Measurements from ENCODE around the gene ZBTB22.
"Not testable (repeated sequence)": the region's sequence is repeated elsewhere in the genome, so short reads cannot be mapped to it uniquely, and the experiment has no call there.

ZBTB22 gene, protein sequence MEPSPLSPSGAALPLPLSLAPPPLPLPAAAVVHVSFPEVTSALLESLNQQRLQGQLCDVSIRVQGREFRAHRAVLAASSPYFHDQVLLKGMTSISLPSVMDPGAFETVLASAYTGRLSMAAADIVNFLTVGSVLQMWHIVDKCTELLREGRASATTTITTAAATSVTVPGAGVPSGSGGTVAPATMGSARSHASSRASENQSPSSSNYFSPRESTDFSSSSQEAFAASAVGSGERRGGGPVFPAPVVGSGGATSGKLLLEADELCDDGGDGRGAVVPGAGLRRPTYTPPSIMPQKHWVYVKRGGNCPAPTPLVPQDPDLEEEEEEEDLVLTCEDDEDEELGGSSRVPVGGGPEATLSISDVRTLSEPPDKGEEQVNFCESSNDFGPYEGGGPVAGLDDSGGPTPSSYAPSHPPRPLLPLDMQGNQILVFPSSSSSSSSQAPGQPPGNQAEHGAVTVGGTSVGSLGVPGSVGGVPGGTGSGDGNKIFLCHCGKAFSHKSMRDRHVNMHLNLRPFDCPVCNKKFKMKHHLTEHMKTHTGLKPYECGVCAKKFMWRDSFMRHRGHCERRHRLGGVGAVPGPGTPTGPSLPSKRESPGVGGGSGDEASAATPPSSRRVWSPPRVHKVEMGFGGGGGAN

GRCh38 chr6:33317669-33318425 is at the start of gene ZBTB22:
TSS of gene ZBTB22 (minus strand) at chr6:33317744. CDS start at chr6:33316916, 828 bp downstream.
- no peaks in the 10 kb centered on the region for H3K9me3 ChIP-seq (ENCODE audit: low read length)
- H3K4me1 ChIP-seq (ENCODE audit: insufficient read depth, low read length): peaks cover 52% of the 10 kb centered on the region
- peak within 1 kb of the TSS; percentile 66 for H3K4me3 ChIP-seq (ENCODE audit: low read length)
- H3K27me3 ChIP-seq (ENCODE audit: insufficient read depth, low read length): no peaks in the 10 kb centered on the region
- H2AFZ ChIP-seq (ENCODE audit: low read depth, low read length): peak within 1 kb of the TSS; percentile 54
- H3K36me3 ChIP-seq (ENCODE audit: insufficient read depth, low read length): peaks cover 40% of the 10 kb centered on the region

GRCh38 chr6:33367009-33367714 is 49.6 kb upstream of the ZBTB22 start:
- no peaks in the 10 kb centered on the region for H3K36me3 ChIP-seq (ENCODE audit: insufficient read depth, low read length)
- no peaks in the 10 kb centered on the region for H3K27me3 ChIP-seq (ENCODE audit: insufficient read depth, low read length)
- no peaks in the 10 kb centered on the region for H3K9me3 ChIP-seq (ENCODE audit: low read length)
- H3K4me1 ChIP-seq (ENCODE audit: insufficient read depth, low read length): peaks cover 5% of the 10 kb centered on the region
- H3K4me3 ChIP-seq (ENCODE audit: low read length): no peak overlapping the region
- H2AFZ ChIP-seq (ENCODE audit: low read depth, low read length): no peak overlapping the region

DNA sequence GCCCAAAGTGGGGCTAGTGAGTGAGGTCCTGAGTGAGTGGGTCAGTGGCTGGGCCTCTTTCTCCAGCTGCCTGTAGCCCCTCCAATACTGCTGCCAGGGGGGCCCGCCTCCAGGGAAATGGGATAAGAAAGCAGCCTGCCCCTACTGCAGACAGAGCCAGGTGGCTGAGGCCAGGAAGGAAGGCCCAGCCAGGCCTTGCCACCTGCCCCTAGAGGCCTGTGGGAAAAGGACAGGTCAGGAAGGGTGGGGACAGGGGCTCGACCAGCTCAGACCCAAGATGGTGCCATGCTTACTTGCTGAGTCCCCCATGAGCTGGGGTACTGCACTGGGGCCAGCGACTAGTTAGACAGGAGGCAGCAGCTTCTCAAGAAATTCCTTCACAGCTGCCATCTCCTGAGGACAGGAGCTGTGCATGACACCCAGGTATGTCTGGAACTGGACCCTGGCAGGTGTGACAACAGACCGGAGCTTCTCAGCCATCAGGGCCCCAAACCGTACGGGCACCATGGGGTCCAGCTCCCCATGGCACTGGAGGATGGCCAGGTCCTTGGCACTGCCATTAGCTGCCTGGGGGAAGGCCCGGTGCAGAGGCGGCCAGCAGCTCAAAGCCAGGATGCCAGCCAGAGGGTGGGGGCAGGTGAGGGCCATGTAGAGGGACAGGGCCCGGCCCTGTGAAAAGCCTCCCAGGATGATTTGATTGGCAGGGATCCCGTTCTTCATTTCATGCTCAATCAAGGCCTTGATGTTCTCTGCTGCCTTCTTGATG is 47.8 kb upstream of the ZBTB22 start:
- H3K4me3 ChIP-seq (ENCODE audit: low read length); H3K4me1 ChIP-seq (ENCODE audit: insufficient read depth, low read length); H3K36me3 ChIP-seq (ENCODE audit: insufficient read depth, low read length); H3K27me3 ChIP-seq (ENCODE audit: insufficient read depth, low read length); H2AFZ ChIP-seq (ENCODE audit: low read depth, low read length); H3K9me3 ChIP-seq (ENCODE audit: low read length): not testable (repeated sequence)

GRCh38 chr6:33364475-33365205 is 47.1 kb upstream of the ZBTB22 start:
- not testable (repeated sequence) for H3K4me1 ChIP-seq (ENCODE audit: insufficient read depth, low read length); H3K4me3 ChIP-seq (ENCODE audit: low read length); H3K36me3 ChIP-seq (ENCODE audit: insufficient read depth, low read length); H2AFZ ChIP-seq (ENCODE audit: low read depth, low read length); H3K27me3 ChIP-seq (ENCODE audit: insufficient read depth, low read length); H3K9me3 ChIP-seq (ENCODE audit: low read length)

GRCh38 chr6:33363486-33363885 is 45.9 kb upstream of the ZBTB22 start:
- not testable (repeated sequence) for H3K36me3 ChIP-seq (ENCODE audit: insufficient read depth, low read length); H2AFZ ChIP-seq (ENCODE audit: low read depth, low read length); H3K4me1 ChIP-seq (ENCODE audit: insufficient read depth, low read length); H3K9me3 ChIP-seq (ENCODE audit: low read length); H3K4me3 ChIP-seq (ENCODE audit: low read length); H3K27me3 ChIP-seq (ENCODE audit: insufficient read depth, low read length)

DNA sequence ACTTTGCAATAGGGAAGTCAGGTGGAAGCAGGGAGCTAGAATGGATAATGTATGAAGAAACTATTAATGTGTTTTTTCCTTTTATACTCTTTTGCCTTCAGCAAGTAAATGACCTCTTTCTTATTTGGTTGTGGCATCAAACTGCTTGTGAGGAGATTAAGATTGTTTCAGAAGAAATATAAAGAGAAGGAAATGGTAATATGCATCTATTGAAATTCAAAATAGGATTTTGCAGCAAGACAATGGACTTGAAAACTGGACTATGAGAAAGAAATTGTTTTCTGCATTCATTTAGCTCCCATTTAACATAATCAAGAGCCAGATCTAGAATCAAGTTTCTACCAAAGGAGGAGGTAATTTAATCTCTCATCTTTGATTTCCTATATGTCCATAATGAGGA is 41.8 kb upstream of the ZBTB22 start:
- peaks cover 2% of the 10 kb centered on the region for H3K4me1 ChIP-seq (ENCODE audit: insufficient read depth, low read length)
- no peak overlapping the region for H2AFZ ChIP-seq (ENCODE audit: low read depth, low read length)

DNA sequence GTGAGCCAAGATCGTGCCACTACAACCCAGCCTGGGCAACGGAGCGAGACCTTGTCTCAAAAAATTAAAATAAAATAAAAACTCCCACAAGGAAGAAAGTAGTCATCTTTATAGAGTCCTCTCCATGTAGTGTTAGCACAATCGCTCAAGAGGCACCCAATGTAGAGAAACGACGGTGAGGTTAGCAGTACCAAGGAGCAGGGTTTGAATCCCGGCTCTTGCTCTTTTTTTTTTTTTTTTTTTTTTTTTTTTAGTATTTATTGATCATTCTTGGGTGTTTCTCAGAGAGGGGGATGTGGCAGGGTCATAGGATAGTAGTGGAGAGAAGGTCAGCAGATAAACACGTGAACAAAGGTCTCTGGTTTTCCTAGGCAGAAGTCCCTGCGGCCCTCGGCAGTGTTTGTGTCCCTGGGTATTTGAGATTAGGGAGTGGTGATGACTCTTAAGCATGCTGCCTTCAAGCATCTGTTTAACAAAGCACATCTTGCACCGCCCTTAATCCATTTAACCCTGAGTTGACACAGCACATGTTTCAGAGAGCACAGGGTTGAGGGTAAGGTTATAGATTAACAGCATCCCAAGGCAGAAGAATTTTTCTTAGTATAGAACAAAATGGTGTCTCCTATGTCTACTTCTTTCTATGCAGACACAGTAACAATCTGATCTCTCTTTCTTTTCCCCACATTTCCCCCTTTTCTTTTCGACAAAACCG is 39.8 kb upstream of the ZBTB22 start:
- not testable (repeated sequence) for H3K4me1 ChIP-seq (ENCODE audit: insufficient read depth, low read length); H3K9me3 ChIP-seq (ENCODE audit: low read length); H3K36me3 ChIP-seq (ENCODE audit: insufficient read depth, low read length); H2AFZ ChIP-seq (ENCODE audit: low read depth, low read length); H3K27me3 ChIP-seq (ENCODE audit: insufficient read depth, low read length); H3K4me3 ChIP-seq (ENCODE audit: low read length)

More for the DNA sequence above, 41.8 kb upstream of the ZBTB22 start:
- Histone ChIP-seq H3K9me3 (ENCODE audit: low read length) (no peaks in the 10 kb centered on the region), H3K36me3 (ENCODE audit: insufficient read depth, low read length) (no peaks in the 10 kb centered on the region), H3K4me3 (ENCODE audit: low read length) (no peak overlapping the region), H3K27me3 (ENCODE audit: insufficient read depth, low read length) (peaks cover 3% of the 10 kb centered on the region)

GRCh38 chr6:33356295-33356694 is 38.8 kb upstream of the ZBTB22 start:
- Histone ChIP-seq H2AFZ (ENCODE audit: low read depth, low read length) (no peak overlapping the region), H3K27me3 (ENCODE audit: insufficient read depth, low read length) (peaks cover 5% of the 10 kb centered on the region), H3K9me3 (ENCODE audit: low read length) (no peaks in the 10 kb centered on the region), H3K4me3 (ENCODE audit: low read length) (no peak overlapping the region), H3K36me3 (ENCODE audit: insufficient read depth, low read length) (no peaks in the 10 kb centered on the region), H3K4me1 (ENCODE audit: insufficient read depth, low read length) (no peaks in the 10 kb centered on the region)

DNA sequence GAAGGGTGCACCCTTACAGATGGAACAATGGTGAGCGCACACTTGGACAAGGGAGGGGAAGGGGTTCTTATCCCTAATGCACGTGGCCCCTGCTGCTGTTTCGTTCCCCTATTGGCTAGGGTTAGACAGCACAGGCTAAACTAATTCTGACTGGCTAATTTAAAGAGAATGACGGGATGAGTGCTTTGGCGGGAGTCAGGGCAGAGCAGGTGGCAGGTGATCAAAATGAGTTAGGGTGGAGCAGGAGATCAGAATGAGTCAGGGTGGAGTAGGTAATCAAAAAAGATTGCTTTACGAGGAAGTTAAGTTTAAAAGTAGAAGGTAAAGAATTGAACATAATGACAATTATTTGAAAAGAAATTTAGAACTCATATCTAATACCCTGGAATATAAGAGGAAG is 38.3 kb upstream of the ZBTB22 start:
- not testable (repeated sequence) for H3K9me3 ChIP-seq (ENCODE audit: low read length); H2AFZ ChIP-seq (ENCODE audit: low read depth, low read length); H3K4me1 ChIP-seq (ENCODE audit: insufficient read depth, low read length); H3K27me3 ChIP-seq (ENCODE audit: insufficient read depth, low read length); H3K4me3 ChIP-seq (ENCODE audit: low read length); H3K36me3 ChIP-seq (ENCODE audit: insufficient read depth, low read length)

GRCh38 chr6:33347816-33348215 is 30.3 kb upstream of the ZBTB22 start:
- Histone ChIP-seq H3K4me3 (ENCODE audit: low read length) (no peak overlapping the region), H2AFZ (ENCODE audit: low read depth, low read length) (no peak overlapping the region), H3K9me3 (ENCODE audit: low read length) (no peaks in the 10 kb centered on the region), H3K36me3 (ENCODE audit: insufficient read depth, low read length) (no peaks in the 10 kb centered on the region), H3K4me1 (ENCODE audit: insufficient read depth, low read length) (no peaks in the 10 kb centered on the region), H3K27me3 (ENCODE audit: insufficient read depth, low read length) (peaks cover 14% of the 10 kb centered on the region)

DNA sequence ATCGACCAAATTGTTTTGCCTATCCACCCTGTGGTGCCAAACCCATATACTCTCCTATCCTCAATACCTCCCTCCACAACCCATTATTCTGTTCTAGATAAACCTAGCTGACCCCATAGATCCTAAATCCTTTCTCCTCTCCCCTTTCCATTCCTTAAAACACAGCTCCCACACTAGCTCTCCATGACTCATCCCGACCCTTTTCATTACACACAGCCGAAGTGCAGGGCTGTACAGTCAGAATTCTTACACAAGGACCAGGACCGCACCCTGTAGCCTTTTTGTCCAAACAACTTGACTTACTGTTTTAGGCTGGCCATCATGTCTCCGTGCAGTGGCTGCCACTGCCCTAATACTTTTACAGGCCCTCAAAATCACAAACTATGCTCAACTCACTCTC is 29.4 kb upstream of the ZBTB22 start:
- H3K27me3 ChIP-seq (ENCODE audit: insufficient read depth, low read length): peaks cover 14% of the 10 kb centered on the region
- not testable (repeated sequence) for H3K9me3 ChIP-seq (ENCODE audit: low read length); H3K4me1 ChIP-seq (ENCODE audit: insufficient read depth, low read length); H2AFZ ChIP-seq (ENCODE audit: low read depth, low read length); H3K36me3 ChIP-seq (ENCODE audit: insufficient read depth, low read length); H3K4me3 ChIP-seq (ENCODE audit: low read length)

Measured in neuron (in vitro differentiated cells).